Cardiac fibroblast (primary cell): Measurements from ENCODE around the gene CCDC146.

Experiments used
- DNase-seq, 2 donors: peaks; one replicate each; pipeline versions ENCODE4 v3.0.0 to v3.0.0-alpha.2; 2010; ENCODE audit warnings: low read depth in 2 of 2
- H3K4me3 ChIP-seq, 2 donors: replicated peaks in 1 of 2; 1 replicate in 1 of 2; 2 replicates in 1 of 2; pipeline ENCODE4 v1.5.1; 2011; ENCODE audit warnings: low read depth in 2 of 2, low read length in 2 of 2, mild to moderate bottlenecking in 2 of 2, moderate library complexity in 1 of 2
- TF ChIP-seq, protein P1 (sequence below): IDR thresholded peaks from one replicate; pipeline ENCODE4 v1.5.1; 2011; ENCODE audit warnings: low read depth, mild to moderate bottlenecking, low read length, inconsistent platforms

The CCDC146 gene

GRCh38 chr7:77293046-77293445 is 170.6 kb downstream of the CCDC146 start:
- no peak overlapping the region for H3K4me3 ChIP-seq
- TF ChIP-seq, protein P1, sequence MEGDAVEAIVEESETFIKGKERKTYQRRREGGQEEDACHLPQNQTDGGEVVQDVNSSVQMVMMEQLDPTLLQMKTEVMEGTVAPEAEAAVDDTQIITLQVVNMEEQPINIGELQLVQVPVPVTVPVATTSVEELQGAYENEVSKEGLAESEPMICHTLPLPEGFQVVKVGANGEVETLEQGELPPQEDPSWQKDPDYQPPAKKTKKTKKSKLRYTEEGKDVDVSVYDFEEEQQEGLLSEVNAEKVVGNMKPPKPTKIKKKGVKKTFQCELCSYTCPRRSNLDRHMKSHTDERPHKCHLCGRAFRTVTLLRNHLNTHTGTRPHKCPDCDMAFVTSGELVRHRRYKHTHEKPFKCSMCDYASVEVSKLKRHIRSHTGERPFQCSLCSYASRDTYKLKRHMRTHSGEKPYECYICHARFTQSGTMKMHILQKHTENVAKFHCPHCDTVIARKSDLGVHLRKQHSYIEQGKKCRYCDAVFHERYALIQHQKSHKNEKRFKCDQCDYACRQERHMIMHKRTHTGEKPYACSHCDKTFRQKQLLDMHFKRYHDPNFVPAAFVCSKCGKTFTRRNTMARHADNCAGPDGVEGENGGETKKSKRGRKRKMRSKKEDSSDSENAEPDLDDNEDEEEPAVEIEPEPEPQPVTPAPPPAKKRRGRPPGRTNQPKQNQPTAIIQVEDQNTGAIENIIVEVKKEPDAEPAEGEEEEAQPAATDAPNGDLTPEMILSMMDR = no peak

GRCh38 chr7:77295549-77295948 is 173.1 kb downstream of the CCDC146 start:
- DNase-seq = no peak
- TF ChIP-seq, protein P1 = no peak
- no peak overlapping the region for H3K4me3 ChIP-seq

More at GRCh38 chr7:77293046-77293445, 170.6 kb downstream of the CCDC146 start:
- no peak for DNase-seq

GRCh38 chr7:77306231-77307067 is 184.0 kb downstream of the CCDC146 start:
- no peak overlapping the region for H3K4me3 ChIP-seq
- DNase-seq = no peak
- TF ChIP-seq, protein P1 = no peak

DNA sequence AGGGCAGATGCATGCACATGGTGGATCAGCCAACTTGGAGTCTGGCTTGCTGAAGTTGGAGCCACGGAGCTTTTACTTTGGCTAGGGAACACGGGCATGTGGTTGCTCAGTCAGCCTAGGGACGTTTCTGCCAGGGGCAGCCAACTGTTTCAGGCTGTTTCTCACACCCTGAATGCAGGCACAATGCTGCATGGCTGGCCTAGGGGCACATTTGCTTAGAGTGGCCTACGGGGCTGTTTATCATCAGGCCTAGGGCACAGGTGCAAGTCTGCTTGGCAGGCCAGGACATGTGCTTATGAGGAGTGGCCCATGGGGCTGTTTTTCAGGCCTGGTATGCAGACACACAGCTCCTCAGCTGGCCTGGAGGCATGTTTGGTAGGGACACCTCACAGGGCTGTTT is 186.4 kb downstream of the CCDC146 start:
- no peak overlapping the region for H3K4me3 ChIP-seq
- DNase-seq = no peak
- TF ChIP-seq, protein P1 = no peak

- no peak for DNase-seq
- TF ChIP-seq, protein P1 = no peak
- no peak overlapping the region for H3K4me3 ChIP-seq
Observed at GRCh38 chr7:77309714-77310220, 187.4 kb downstream of the CCDC146 start.

- no peak overlapping the region for H3K4me3 ChIP-seq
- no peak for DNase-seq
- TF ChIP-seq, protein P1 = no peak
Observed at GRCh38 chr7:77310982-77311381, 188.6 kb downstream of the CCDC146 start.
